Stimulated activated CD8-positive, alpha-beta memory T cell treated with anti-CD3 and anti-CD28 coated beads, Interleukin-7, amount 100 ng/mL, for 4 hours (primary cell): Measurements from ENCODE around the gene EIF4E2.

ENCODE experiments used
- DNase-seq, 2 donors: peaks; one replicate each; pipeline ENCODE4 v3.0.0-alpha.2; 2020; ENCODE audit warnings: low read depth in 2 of 2

Gene EIF4E2

DNA sequence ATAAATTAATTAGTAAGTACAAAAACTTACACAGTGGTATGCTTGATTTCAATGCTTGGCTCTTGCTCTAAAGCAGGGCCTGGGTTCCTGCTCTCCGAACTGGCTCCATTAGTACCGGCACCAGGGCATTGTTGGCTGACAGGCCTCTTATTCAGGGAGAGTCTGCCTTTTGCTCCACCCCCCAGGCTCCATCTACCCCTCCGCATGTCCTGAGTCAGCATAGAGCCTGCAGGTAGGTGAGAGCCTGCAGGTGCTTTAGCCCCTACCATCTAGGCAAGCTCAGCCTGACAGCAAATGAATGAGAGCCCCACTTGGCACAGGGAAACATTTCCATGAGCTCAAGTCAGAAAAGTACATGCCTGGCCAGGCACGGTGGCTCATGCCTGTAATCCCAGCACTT lies 47.8 kb downstream of the EIF4E2 start:
- no peak for DNase-seq

DNA sequence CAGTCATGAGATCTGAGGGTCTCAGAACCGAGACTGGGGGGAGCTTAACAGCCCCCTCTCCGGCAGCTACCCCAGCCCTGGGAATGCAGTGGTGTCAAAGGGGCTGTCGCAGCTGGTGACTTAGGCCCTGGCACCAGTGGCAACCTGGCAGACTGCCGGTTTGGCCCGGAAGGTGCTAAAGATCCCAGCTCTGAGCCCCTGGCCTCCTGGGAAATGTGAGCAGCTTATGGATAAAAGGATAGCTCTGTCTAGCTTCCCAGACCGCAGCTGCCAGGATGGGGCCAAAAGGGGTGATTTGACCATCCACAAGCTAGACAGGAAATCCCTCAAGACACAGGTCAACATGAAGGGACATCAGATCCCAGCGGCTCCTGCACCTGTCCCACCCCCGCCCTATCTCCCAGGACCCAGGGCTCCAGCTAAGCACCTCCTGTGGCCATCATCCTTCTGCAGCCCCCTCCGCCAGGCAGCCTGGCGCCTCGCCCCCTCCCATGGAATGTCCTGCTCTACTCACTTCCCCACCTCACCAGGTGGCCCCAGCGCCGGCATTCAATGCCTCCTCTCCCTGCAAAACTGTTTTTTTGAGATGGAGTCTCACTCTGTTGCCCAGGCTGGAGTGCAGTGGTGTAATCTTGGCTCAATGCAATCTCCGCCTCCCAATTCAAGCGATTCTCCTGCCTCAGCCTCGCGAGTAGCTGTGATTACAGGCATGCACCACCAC lies 49.7 kb downstream of the EIF4E2 start:
- DNase-seq, result no peak

DNA sequence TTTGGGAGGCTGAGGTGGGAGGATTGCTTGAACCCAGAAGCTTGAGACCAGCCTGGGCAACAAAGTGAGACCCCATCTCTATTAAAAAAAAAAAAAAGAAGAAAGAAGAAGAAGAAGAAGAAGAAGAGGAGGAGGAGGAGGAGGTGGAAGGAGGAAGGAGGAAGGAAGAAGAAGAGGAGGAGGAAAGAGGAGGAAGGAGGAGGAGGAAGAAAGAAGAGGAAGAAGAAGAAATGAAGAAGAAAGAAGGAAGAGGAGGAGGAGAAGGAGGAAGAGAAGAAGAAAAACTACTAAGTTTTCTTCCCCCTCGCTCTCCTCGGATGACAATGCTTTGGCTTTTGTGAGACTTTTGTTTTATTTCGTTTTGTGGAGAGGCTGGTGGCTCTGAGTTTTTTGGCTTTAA lies 52.8 kb downstream of the EIF4E2 start:
- no peak for DNase-seq

DNA sequence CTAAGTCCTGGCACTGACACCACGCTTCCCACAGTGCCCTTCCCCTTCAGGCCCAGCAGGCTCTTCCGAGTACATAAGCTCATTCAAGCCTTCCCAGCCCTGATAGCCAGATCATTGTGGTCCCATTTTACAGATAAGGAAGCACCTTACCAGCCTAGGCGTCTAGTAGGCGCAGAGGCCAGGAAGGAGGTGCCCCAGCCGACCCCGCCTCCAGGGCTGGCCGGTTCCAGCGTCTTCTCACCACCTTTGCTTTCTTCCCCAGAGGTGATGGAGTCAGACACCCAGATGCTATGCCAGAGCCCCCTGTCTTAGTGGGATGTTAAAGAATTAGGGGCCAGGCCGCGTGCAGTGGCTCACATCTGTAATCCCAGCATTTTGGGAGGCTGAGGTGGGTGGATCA lies 54.0 kb downstream of the EIF4E2 start:
- no peak for DNase-seq

DNA sequence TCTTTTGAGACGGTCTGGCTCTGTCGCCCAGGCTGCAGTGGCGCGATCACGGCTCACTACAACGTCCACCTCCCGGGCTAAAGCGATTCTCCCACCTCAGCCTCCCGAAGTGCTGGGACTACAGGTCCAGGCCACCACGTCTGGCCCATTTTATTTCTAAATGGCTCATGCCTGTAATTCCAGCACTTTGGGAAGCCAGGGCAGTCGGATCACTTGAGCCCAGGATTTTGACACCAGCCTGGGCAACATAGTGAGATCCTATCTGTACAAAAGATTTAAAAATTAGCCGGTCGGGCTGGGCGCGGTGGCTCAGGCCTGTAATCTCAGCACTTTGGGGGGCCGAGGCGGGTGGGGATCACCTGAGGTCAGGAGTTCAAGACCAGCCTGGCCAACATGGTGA lies 56.5 kb downstream of the EIF4E2 start:
- no peak for DNase-seq

DNA sequence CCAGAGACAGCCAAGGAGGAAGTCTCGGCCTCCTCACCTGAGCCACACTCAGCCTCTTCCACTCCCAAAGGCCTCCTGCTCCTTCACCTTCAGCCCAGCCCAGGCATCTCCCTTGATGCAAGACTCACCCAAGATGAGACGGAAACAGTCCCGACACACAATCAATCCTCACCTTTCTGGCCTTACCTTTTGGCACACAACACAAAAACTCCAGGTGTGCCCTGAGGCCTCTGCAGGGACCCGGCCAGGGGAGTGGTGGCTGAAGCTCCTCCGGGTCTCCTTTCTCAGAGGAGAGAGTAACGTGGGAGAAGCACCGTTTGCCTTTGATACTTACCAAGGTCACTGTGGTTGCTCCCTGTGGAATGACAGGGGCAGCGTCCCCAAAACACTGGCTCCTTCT lies 59.1 kb downstream of the EIF4E2 start:
- no peak for DNase-seq

DNA sequence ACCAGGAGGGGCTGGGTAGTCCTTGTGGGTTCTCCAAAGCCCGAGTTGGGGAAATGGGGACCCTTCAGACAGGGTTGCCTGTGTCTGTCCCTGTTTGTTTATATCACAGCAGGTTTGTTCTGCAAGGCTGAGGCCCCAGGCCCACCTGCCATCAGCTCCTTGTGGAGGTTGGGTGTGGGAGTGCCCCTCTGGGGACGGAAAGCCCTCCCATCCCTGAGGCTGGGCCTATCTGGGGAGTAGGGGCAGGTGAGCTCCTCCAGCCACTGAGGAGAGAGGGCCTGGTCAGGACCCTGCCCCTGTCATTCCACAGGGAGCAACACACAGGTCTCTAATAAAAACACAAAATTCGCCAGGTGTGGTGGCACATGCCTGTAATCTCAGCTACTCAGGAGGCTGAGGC lies 59.6 kb downstream of the EIF4E2 start:
- DNase-seq, result no peak

DNA sequence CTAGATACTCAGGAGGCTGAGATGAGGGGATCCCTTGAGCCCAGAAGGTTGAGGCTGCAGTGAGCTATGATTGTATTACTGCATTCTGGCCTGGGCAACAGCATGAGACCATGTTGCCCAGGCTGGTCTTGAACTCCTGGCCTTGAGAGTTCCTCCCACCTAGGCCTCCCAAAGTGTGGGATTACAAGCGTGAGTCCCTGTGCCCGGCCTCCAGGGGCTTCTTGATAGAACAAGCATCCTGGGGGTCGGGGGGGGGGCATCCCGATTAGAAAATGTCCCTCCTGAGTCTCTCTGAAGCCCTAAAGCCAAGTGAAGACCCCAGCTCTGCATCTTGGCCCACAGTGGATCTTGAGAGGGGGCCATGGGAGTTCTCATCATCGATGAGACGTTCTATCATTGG lies 60.6 kb downstream of the EIF4E2 start:
- DNase-seq, result no peak

DNA sequence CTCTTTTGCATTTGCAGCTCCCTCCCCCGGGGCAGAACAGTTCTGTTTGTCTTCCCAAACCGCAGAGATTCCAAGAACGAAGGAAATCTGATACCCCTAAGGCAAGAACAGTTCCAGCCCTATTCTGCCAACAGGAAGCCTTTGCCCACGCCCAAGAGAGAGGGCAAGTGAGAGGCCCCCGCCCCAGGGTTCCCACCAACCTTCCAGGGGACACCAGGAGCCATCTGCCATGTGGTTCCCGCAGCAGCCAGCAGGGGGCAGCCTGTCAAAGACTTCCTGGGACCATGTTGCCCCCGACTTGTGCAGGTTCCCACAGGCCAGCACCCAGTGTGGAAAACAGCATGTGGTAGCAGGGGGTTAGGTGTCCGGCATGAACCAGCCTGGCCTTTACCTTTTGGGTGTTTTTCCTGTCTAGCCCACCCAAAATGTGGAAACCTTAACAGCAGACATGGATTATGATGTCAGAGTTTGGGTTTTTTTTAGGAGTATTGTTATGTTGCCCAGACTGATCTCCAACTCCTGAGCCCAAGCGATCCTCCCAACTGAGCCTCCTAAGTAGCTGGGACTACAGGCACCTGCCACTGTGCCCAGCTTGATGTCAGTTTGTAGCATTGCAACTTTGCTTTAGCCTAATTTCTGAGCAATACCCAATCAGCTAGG lies 61.2 kb downstream of the EIF4E2 start:
- peak; percentile 38 to 42 for DNase-seq

DNA sequence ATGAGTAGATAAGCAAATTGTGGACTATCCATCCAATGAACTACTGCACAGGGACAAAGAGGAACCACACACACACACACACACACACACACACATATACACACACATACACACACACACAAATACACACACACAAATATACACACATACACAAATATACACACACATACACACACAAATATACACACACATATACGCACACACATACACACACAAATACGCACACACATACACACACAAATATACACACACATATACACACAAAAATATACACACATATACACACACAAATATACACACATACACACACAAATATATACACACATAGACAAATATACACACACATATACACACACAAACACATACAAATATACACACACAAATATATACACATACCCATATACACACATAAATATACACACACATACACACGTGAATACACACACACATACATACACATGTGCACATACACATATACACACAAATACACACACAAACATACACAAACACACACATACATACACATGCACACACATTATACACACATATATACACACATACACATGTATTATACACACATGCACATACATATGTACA lies 63.1 kb downstream of the EIF4E2 start:
- DNase-seq, result no peak

DNA sequence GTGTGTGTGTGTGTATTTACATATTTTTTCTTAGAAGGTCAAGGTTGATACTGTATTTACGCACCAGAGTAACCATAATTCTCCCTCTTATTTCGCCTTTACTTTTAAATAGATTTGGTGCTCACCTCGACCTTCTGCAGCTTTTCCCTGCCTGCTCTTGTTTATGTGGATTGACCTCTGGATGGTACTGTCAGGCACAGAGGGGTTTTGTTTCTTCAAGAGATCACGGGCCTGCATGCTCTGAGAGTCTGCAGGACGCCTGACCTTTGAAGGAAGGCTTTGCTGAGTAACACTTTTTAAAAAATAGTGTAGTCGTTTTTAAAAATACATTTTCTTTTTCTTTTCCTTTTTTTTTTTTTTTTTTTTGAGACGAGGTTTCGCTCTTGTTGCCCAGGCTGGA lies 64.8 kb downstream of the EIF4E2 start:
- no peak for DNase-seq
